Measurements from ENCODE around the gene IRX4.
A peak's percentile ranks its signal among the peaks of the same experiment; 100 is the strongest.
"Not testable (repeated sequence)": the region's sequence is repeated elsewhere in the genome, so short reads cannot be mapped to it uniquely, and the experiment has no call there.

The IRX4 gene

GRCh38 chr5:1876660-1877064 lies 6.1 kb downstream of the IRX4 start:
- no peak for DNase-seq

- no peak for DNase-seq
Measured at GRCh38 chr5:1875843-1876659, 6.7 kb downstream of the IRX4 start.

GRCh38 chr5:1875281-1875842 lies 7.4 kb downstream of the IRX4 start:
- no peak for DNase-seq

- DNase-seq, result no peak
Measured at GRCh38 chr5:1874771-1875220, 7.9 kb downstream of the IRX4 start.

GRCh38 chr5:1874348-1874747 lies 8.4 kb downstream of the IRX4 start:
- DNase-seq, result peak; percentile 55

- no peak for DNase-seq
Measured at GRCh38 chr5:1873243-1873959, 9.3 kb downstream of the IRX4 start.

- DNase-seq, result no peak
Measured at GRCh38 chr5:1871441-1871840, 11.3 kb downstream of the IRX4 start.

GRCh38 chr5:1870435-1871272 lies 12.1 kb downstream of the IRX4 start:
- not testable (repeated sequence) for DNase-seq

GRCh38 chr5:1868886-1869475 lies 13.7 kb downstream of the IRX4 start:
- DNase-seq, result no peak

- no peak for DNase-seq
Measured at GRCh38 chr5:1867815-1868143, 14.9 kb downstream of the IRX4 start.

- no peak for DNase-seq
Measured at GRCh38 chr5:1867114-1867814, 15.5 kb downstream of the IRX4 start.

- DNase-seq, result no peak
Measured at GRCh38 chr5:1865948-1866347, 16.8 kb downstream of the IRX4 start.

- no peak for DNase-seq
Measured at GRCh38 chr5:1865486-1865885, 17.2 kb downstream of the IRX4 start.

- no peak for DNase-seq
Measured at GRCh38 chr5:1864896-1865440, 17.8 kb downstream of the IRX4 start.

GRCh38 chr5:1860949-1861348 lies 21.8 kb downstream of the IRX4 start:
- no peak for DNase-seq

GRCh38 chr5:1860021-1860610 lies 22.6 kb downstream of the IRX4 start:
- DNase-seq, result no peak

GRCh38 chr5:1859099-1859498 lies 23.6 kb downstream of the IRX4 start:
- DNase-seq, result no peak

- DNase-seq, result no peak
Measured at GRCh38 chr5:1858436-1858835, 24.3 kb downstream of the IRX4 start.

- DNase-seq, result no peak
Measured at GRCh38 chr5:1857256-1857600, 25.5 kb downstream of the IRX4 start.

- DNase-seq, result no peak
Measured at GRCh38 chr5:1856596-1857255, 26.0 kb downstream of the IRX4 start.

GRCh38 chr5:1855596-1855995 lies 27.1 kb downstream of the IRX4 start:
- DNase-seq, result no peak

Measured in NCI-H1436 treated with DMSO at 0.1 percent for 48 hours (cell line).